Activated CD8-positive, alpha-beta memory T cell treated with anti-CD3 and anti-CD28 coated beads for 1 hour (primary cell): ENCODE results near the gene SMARCD1.

ENCODE experiments used
- DNase-seq, 2 donors: peaks; one replicate each; pipeline ENCODE4 v3.0.0-alpha.2; 2020; ENCODE audit warnings: low read depth in 1 of 2; ENCODE audit errors: extremely low read depth in 1 of 2

SMARCD1 gene

GRCh38 chr12:50057000-50057841 is 27.9 kb upstream of the SMARCD1 start, which contains the start of gene ASIC1:
Gene ASIC1 (plus strand): TSS chr12:50057596. CDS start chr12:50058767, 1,171 bp downstream.
- no peak for DNase-seq

- no peak for DNase-seq
These were observed 27.1 kb upstream of the SMARCD1 start for GRCh38 chr12:50057896-50058670.

GRCh38 chr12:50058743-50059312 is 26.3 kb upstream of the SMARCD1 start:
- no peak for DNase-seq

GRCh38 chr12:50059440-50060119 is 25.6 kb upstream of the SMARCD1 start:
- peak in 1 of 2 donors; percentile 45 for DNase-seq

- DNase-seq, result no peak
These were observed 25.0 kb upstream of the SMARCD1 start for GRCh38 chr12:50060120-50060468.

- no peak for DNase-seq
These were observed 24.0 kb upstream of the SMARCD1 start for GRCh38 chr12:50061171-50061570.

GRCh38 chr12:50061946-50062686 is 23.0 kb upstream of the SMARCD1 start:
- DNase-seq, result no peak

GRCh38 chr12:50062728-50063460 is 22.2 kb upstream of the SMARCD1 start:
- no peak for DNase-seq

GRCh38 chr12:50065726-50066310 is 19.3 kb upstream of the SMARCD1 start:
- no peak for DNase-seq

GRCh38 chr12:50066402-50066801 is 18.7 kb upstream of the SMARCD1 start:
- DNase-seq, result no peak

GRCh38 chr12:50069069-50069468 is 16.1 kb upstream of the SMARCD1 start:
- DNase-seq, result no peak

GRCh38 chr12:50069539-50069938 is 15.6 kb upstream of the SMARCD1 start:
- DNase-seq, result no peak

- peak; percentile 18 to 55 for DNase-seq
These were observed 14.7 kb upstream of the SMARCD1 start for GRCh38 chr12:50070314-50071060.

GRCh38 chr12:50072198-50072907 is 12.8 kb upstream of the SMARCD1 start:
- no peak for DNase-seq

- DNase-seq, result no peak
These were observed 11.9 kb upstream of the SMARCD1 start for GRCh38 chr12:50073206-50073605.

- no peak for DNase-seq
These were observed 11.4 kb upstream of the SMARCD1 start for GRCh38 chr12:50073712-50074111.

GRCh38 chr12:50074936-50075807 is 10.0 kb upstream of the SMARCD1 start:
- peak; percentile 44 to 71 for DNase-seq
